ENCODE measurements around the gene TMC3.

DNA sequence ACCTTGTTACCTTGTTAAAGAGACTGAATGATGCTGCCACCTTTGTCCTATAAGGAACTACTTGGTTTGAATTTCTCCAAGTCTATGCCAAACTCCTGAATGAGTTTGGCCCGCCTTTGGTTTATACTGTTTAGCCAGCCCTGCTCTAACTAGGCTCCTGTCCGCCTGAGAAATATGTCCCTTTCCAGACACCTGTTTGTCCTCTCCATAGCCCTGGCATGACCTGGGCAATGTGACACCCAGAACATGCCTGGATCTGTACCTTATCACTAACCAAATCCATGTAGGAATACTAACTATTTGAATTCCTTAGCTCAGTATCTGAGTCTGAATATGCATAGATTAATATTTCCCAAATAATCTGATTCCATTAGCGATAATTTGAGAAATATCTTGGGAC lies 24.4 kb upstream of the TMC3 start:
- TF ChIP-seq, protein P1, sequence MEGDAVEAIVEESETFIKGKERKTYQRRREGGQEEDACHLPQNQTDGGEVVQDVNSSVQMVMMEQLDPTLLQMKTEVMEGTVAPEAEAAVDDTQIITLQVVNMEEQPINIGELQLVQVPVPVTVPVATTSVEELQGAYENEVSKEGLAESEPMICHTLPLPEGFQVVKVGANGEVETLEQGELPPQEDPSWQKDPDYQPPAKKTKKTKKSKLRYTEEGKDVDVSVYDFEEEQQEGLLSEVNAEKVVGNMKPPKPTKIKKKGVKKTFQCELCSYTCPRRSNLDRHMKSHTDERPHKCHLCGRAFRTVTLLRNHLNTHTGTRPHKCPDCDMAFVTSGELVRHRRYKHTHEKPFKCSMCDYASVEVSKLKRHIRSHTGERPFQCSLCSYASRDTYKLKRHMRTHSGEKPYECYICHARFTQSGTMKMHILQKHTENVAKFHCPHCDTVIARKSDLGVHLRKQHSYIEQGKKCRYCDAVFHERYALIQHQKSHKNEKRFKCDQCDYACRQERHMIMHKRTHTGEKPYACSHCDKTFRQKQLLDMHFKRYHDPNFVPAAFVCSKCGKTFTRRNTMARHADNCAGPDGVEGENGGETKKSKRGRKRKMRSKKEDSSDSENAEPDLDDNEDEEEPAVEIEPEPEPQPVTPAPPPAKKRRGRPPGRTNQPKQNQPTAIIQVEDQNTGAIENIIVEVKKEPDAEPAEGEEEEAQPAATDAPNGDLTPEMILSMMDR (IDR thresholded peaks at IDR 0.05) = no peak
- TF ChIP-seq POLR2AphosphoS5 (IDR thresholded peaks at IDR 0.05) = no peak
- TF ChIP-seq POLR2A (IDR thresholded peaks at IDR 0.05) = no peak
- no peak for TF ChIP-seq EP300 (IDR thresholded peaks at IDR 0.05)

Measured in sigmoid colon (tissue), 4 donors.